Raji (cell line): ENCODE measurements around the gene RAB3IP.

Source experiments
- POLR2A ChIP-seq: IDR thresholded peaks from 2 replicates; pipeline ENCODE4 v1.6.1; 2011; ENCODE audit warnings: low read depth, low read length, control low read depth; ENCODE audit not compliant: insufficient read depth

Gene RAB3IP, protein sequence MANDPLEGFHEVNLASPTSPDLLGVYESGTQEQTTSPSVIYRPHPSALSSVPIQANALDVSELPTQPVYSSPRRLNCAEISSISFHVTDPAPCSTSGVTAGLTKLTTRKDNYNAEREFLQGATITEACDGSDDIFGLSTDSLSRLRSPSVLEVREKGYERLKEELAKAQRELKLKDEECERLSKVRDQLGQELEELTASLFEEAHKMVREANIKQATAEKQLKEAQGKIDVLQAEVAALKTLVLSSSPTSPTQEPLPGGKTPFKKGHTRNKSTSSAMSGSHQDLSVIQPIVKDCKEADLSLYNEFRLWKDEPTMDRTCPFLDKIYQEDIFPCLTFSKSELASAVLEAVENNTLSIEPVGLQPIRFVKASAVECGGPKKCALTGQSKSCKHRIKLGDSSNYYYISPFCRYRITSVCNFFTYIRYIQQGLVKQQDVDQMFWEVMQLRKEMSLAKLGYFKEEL

DNA sequence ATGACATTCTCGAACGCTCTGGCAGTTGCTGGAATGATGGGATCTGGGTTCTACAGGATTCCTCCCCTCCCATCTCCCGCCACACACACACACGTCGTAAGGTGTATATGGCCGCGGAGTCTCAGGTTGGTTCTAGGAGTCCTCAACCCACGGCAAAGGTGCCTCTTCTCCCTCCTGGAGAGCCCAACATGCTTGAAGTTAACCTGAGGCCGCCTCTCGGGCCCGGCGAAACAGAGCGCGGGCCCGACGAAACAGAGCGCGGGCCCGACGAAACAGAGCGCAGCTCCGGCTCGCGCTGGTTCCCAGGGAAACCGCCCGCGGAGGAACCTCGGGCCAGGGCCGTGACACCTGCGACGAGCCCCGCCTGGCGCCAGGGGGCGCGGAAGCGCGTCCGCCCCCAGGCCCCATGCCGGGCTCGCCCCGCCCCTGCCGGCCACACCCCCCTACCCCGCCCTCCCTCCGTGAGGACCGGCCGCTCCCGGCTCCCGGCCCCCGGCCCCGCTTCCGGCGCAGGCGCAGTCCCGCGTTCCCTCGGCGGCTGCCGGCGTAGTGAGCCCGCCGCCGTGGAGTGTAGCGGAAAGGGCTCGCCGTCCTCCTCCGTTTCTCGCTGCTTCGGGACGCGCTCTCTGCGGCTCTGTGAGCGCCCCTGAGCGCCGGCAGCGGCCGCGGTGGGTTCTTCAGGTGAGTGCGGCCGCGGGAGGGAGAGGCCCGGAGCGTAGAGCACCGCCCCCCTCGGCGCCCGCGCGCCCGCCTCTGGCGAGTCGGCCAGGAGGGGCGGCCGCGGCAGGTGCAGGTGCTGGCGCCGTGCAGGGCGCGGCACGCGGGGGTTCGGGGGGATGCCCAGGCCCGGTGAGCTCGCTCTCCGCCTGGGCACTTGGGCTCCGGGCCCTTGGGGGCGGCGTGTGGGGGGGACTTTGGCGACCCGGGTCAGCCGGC, at the start of gene RAB3IP:
Gene RAB3IP (plus strand): TSS at position 510 of the 936 bp plus-strand sequence. CDS start 16,549 bp downstream, outside the sequence.
- peak; percentile 78 for TF ChIP-seq POLR2A

DNA sequence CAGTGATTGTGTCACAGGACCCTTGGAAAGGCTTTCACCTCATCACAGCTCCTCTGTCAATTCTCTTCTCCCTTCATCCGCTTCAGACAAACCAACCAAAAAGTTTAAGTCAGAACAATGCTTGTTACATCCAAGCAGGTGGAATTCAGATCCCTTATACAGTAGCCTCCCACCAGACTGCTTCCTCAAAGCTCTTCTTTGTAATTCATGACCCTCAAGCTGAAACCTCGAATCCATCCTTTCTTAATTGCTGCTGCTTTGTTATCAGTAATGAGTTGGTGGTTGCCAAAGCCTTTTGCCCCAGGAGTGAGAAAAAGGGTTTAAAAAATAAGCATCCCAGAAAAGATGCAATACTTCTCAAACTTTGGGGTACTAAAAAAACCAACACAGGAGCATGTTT, 49.0 kb upstream of the RAB3IP start:
- TF ChIP-seq POLR2A: no peak

DNA sequence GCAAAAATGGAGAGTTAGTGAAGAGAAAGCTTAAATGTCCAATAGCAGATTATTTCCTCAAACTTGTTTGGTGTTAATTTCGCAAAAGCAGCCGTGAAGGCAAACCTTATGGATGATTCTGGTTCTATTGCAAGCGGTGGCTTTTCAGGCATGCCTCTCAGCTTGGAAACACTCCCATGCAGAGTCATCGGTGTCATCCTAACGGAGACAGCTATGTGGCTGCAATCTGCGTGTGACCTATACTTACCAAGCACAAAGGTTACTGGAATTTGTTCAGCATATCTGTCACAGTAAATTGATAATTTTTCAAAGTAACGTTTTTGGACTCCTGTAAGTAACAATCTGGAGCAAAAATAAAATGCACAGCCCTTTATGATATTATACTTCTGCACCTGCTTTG, 44.5 kb upstream of the RAB3IP start:
- TF ChIP-seq POLR2A: no peak

DNA sequence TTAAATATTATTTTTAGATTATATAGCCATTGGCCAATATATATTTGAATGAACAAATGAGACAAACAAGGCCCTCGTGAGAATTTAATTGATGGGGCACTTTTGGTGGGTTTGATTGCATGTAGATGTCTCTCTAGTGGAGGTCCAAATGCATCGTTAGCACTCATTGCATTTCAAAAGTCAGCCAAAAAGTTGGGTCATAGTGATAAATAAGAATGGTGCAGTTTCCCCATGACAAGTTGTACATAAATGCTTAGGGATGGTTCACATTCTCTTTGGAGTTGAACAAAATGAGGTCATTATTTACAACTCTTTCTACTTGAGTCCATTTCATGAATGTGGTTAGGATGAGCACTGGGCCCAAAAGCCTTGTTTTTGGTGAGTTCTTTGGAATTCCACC, 40.6 kb upstream of the RAB3IP start:
- no peak for TF ChIP-seq POLR2A

DNA sequence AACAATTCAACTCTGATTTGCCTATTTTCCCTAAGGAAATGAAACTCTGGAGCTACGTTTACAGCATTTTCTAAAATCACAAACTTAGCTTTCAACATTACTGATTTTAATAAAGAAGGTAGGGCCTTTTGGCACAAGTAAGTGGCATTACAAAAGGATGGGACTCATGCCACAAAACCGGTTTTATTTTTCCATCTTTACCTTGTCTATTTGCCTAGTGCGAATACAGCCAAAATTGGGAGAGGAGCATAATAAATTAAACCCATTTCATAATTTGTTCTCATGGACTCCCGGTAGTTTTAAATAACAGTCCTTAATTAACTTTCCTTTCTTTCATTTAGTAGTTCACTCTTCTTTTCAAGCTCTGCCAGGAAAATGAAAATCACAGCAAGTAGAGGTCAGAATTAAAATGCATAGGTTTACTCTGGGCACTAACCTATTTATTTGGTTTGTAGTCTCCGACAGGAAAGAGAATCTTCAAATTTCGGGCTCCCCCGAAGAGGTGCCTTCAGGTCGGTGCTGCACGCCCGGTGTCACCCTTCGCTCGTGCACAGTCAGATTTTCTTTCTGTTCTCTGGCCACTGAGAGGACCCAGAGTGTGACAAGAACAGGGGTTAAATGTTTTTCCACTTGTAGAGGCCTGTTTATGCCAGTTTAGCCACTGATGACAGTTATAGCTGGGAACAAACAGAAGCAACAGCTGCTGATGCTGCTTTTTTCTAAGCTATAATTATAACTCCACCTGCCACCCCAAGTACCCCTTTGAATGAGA, 39.7 kb upstream of the RAB3IP start, which contains the start of gene BEST3:
Gene BEST3 (minus strand): TSS at position 535 of the 772 bp plus-strand sequence. CDS start 1,505 bp downstream, outside the sequence.
- no peak for TF ChIP-seq POLR2A

DNA sequence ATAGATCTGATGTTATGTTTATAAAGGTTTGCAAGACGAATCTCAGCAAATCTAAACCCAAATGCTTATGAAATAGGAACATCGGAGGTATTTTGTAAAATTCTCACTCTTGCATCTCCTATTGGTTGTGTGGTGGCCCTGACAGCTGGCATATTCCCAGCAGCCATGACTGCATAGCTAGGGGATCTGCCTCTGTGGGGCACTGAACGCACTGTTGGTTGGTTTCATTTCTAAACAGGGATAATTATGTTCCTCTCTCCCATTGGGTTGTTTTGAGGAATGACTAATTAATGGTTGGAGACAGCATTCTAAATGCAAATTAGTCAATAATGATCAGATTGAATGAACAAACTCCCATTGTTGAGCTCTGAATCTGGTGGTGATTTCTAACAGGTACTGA, 36.8 kb upstream of the RAB3IP start:
- TF ChIP-seq POLR2A: no peak

DNA sequence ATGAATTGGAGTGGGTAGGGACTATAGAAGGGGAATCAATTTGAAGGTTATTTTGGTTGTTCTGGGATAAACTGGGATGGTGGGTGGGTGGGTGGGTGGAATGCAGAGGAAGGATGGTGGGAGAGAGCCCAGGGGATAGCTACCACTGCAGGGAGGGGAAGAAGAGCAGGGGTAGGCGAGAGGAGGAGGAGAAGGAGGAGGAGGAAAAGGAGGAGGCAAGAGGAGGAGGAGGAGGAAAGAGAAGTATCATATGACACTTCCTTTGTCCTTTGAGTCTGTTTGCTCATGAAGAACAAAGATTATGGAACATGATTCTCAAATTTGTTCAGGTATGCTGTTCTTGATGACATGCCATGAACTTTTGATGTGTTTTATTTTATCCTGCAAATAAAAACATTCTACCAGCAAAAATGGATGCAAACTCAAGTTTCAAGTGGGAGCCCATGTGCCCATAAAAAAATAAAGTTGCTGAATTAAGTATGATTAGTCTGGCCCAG, 35.5 kb upstream of the RAB3IP start:
- no peak for TF ChIP-seq POLR2A

DNA sequence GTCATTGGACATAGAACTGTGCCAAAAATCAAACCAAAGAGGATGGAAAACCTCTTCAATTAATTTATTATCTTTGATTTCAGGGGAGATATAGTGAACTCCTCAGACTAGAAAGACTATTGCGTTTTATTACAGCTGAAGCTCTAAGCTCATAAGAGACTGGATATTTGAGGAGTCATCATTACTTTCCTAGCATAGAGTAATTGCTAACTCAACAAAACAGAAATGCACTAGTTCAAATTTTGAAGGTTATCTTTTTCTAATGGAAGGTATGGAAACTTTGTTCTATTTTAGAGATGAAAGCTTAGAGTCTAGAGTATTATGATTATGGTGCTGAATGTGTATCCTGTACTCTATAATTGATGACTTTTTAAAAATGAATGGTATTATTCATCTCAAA, 34.3 kb upstream of the RAB3IP start:
- TF ChIP-seq POLR2A: no peak

DNA sequence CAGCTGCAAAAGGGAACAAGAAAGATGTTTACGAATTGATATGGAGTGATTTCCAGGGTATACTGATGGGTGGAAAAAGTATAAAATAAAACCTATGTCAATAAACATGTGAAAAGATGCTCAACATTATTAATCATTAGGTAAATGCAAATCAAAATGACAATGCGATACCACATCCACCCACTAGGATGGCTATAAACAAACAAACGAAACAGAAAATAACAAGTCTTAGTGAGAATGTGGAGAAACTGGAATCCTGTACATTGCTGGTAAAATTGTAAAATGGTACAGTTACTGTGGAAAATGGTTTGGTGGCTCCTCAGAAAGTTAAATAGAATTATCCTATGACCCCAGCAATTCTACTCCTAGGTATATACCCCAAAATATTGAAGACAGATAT, 30.0 kb upstream of the RAB3IP start:
- TF ChIP-seq POLR2A: no peak

DNA sequence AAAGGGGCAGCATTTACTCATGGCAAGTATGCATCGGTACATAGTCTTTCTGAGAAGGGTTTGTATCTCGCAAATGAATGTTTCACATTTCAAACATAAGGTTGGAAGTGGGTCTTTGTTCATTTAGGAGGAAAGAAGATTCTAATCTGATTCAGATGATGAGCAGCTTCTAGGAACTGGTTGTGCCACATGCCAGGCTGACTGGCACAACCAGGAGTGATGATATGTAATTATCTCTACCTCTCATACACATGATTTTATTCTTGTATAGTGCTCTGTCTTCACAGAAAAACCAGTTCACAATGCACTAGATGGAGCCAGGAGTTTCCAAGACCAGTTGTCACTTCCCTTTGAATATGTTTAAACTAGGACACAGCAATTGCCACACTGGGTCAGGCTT, 25.8 kb upstream of the RAB3IP start:
- no peak for TF ChIP-seq POLR2A

DNA sequence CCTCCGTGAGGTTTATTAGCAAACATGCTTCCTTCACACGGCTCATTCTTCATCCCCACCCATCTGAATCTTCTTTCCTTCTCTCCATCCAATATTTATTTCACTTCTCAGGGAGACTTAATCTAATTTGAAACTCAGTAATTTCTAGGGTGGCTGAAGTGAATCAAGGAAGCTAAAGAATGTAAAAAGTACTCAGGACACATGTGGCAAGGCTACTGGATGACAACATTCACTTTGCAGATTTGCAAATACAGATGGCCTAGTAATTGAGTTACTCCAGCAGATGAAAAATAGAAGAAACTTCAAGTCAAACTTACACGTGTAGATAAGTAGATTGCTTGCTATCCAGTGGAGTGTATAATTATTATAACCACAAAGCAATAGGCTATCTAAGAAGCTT, 24.1 kb upstream of the RAB3IP start:
- no peak for TF ChIP-seq POLR2A

DNA sequence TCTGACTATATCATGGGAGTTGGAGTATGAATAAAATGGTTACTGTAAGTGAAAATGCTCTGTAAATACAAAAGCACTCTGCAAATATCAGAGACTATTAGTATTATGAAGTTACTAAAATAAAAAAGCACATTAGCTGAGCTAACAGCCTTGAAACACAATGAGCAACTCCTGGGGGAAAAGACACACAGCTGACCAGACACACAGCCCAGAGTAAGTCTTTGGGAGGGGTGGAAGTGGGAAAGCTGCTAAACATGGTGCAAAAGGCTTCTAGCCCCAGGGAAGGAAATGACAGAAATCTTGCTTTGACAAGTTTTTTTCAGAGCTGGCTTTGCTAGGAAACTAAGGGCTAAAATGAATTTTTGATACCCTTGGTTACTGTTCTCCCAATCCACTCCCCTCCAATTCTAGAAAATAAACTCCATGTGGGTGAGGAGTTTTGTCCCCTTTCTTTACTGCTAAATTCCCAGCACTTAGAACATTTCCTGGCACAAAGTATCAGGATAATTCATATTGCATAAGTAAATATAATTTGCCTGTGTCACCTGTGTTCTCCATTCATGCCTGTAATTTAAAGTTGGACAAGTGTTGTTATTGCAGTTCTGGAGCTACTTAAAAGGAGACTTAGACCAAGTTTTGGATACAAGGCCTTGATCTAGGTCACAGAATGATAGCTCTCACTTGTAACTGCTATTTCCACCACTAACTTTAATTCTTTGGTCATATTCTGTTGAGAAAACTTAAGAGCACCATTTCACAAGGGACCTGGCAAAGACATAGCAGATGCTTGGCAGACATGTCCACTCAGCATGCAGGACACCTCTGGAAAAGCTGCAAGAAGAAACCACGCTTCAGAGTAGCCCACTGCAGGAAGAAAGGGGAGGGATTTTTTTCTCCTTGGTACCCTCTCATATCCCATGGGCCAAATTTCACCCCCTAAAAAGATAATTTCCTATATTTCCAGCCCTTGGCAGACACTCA, 19.0 kb upstream of the RAB3IP start:
- TF ChIP-seq POLR2A: no peak

DNA sequence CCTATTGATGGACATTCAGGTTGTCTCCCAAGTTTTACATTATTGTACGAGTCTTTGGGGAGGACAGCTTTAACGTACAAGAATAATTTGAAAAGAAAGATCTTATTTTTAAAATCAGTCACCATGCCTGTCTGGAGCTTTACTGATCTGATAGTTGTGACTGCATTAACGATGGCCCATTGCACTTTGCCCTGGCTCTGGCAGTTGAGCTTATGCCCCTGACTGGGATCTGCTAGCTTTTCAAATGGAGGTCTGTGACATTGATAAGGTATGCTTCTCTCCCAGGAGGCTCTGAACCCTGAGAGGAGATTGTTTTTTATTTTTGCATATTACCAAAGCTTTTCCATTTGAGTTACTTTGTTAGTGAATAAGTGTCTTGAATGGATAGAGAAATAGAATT, 17.9 kb upstream of the RAB3IP start:
- no peak for TF ChIP-seq POLR2A

DNA sequence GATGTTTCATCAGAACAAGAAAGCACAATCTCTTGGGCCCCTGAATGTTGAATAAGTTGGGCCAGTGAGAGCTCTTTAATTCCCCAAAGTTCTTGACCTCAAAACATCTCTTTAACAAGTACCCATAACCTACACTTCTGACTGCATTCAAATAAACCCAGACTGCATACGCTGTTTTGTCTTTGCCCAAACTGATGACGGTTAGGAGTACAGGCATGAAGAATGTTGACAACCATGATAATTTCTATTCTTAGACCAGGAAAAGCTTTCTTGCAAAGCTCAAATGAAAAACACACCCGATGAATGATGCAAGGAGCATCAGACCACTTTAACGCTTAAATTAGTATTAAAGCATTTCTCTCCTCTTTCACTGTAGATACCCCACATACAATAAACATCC, 11.7 kb upstream of the RAB3IP start:
- no peak for TF ChIP-seq POLR2A
